ENCODE measurements around the gene NEU4. TPM values are rescaled to one million over a fixed set of nuclear protein-coding genes. Genes with fewer than 3 reads are reported as not detected.

Gene NEU4
- total and polyA plus RNA-seq, 3 experiments from 2014 or later: not detected

DNA sequence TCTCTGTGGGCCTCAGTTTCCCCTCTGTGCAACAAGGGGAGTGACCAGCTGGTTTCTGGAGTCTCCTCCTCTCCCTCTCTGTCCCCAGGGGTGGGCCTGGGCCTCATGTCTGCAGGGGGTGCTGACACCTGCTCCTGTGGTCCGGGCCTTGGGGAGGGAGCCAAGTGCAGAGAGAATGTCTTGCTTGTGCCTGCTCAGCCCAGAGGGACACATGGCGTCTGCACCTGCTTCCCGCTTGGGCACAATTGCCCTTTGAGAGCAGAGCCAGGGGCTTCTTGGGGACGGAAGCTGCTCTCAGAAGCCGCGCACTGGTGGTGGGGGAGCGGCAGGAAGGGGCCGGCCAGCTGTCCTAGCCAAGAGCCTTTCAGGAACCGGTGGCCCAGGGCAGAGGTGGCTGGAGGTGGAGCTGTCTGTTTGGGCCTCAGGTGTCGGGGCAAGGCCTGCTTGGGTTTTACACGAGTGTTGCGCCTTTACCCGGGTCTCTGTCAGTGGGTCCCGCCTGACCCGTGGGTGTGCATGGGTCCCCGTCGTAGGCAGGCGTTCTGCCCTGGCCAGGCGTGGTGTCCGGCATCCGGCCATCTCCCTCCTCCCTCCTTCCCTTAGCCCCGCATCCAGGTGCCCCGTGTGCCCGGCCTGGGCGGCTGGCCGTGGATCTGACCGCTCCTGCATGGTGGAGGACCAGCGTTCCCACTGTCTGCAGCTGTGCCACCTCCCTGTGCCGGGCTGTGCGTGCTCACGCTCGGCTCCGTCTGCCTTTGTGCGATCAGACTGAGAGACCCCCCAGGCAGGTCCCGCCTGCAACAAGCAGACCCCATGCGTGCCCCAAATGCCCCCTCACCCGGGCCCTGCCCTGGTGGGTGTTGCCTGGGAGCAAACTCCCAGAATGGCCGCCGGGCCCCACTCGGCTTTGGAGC is 4.0 kb downstream of the NEU4 start:
- CTCF ChIA-PET: no interaction called here
- peaks cover 7 to 13% (median 9%) of the 10 kb centered on the region in 3 donors for H3K4me1 Mint-ChIP-seq
- no peaks in the 10 kb centered on the region for H3K9me3 Mint-ChIP-seq
- no peaks in the 10 kb centered on the region for H3K36me3 Mint-ChIP-seq
- H3K36me3 ChIP-seq (ENCODE audit: insufficient read depth, low read length): no peaks in the 10 kb centered on the region
- H3K27me3 ChIP-seq (ENCODE audit: insufficient read depth, low read length, poor library complexity, severe bottlenecking): no peaks in the 10 kb centered on the region
- H3K4me3 ChIP-seq (ENCODE audit: low read length): no peak overlapping the region
- no peaks in the 10 kb centered on the region for H3K4me1 ChIP-seq (ENCODE audit: insufficient read depth, low read length)
- POLR2A ChIA-PET: no interaction called here
- H3K27me3 Mint-ChIP-seq: peaks cover 0 to 3% of the 10 kb centered on the region in 2 donors
- H3K9me3 ChIP-seq (ENCODE audit: low read length): no peaks in the 10 kb centered on the region
- peak in 1 of 5 donors; percentile 45 for DNase-seq
- H3K27ac ChIP-seq (ENCODE audit: low read depth, low read length): no peak overlapping the region
- peak overlapping the region in 1 of 7 donors; percentile 23 for H3K4me3 Mint-ChIP-seq
- H3K27ac Mint-ChIP-seq: peak overlapping the region in 4 of 8 donors; percentile 36 to 91 (median 78)

DNA sequence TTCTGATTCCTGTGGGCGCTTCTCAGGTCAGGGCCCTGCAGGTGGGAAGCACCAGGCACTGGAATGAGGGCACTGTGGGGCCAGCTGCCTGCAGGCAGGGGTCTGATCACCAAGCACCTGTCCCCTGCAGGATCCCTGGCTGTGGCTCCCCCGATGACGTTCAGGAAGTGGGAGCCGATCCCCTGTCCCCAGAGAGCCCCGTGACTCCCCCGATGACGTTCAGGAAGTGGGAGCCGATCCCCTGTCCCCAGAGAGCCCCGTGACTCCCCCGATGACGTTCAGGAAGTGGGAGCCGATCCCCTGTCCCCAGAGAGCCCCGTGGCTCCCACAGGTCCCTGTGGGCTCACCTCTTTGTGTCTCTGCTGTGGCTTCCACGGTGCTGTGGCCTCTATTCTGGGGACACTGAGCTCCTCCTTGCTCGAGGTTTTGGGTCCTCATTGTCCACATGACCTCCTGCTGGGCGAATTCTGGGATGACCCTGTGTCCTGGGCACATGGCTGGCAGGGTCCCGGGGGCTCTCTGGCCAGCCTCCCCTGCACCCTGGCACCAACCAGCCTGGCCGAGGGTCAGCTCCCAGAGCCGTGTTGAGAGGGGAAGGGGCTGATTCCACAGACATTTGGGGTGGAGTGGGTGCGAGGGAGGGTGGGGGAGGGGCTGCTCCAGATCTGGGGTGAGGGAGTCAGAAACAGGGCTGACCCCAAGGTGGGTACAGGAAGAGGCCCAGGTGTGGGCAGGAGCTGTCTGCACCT is 4.8 kb downstream of the NEU4 start:
- no peaks in the 10 kb centered on the region for H3K4me1 ChIP-seq (ENCODE audit: insufficient read depth, low read length)
- H3K4me3 ChIP-seq (ENCODE audit: low read length): no peak overlapping the region
- H3K4me3 Mint-ChIP-seq: peak overlapping the region in 1 of 7 donors; percentile 50
- H3K9me3 ChIP-seq (ENCODE audit: low read length): no peaks in the 10 kb centered on the region
- H3K36me3 Mint-ChIP-seq: no peaks in the 10 kb centered on the region
- H3K27me3 ChIP-seq (ENCODE audit: insufficient read depth, low read length, poor library complexity, severe bottlenecking): no peaks in the 10 kb centered on the region
- DNase-seq: peak; percentile 25 to 78 (median 49)
- peaks cover 5 to 13% (median 7%) of the 10 kb centered on the region in 3 donors for H3K4me1 Mint-ChIP-seq
- H3K36me3 ChIP-seq (ENCODE audit: insufficient read depth, low read length): no peaks in the 10 kb centered on the region
- ChIA-PET POLR2A (no interaction called here), CTCF (no interaction called here)
- H3K27me3 Mint-ChIP-seq: peaks cover 0 to 3% of the 10 kb centered on the region in 2 donors
- no peak overlapping the region for H3K27ac ChIP-seq (ENCODE audit: low read depth, low read length)
- peak overlapping the region in 4 of 8 donors; percentile 6 to 87 (median 78) for H3K27ac Mint-ChIP-seq
- no peaks in the 10 kb centered on the region for H3K9me3 Mint-ChIP-seq

DNA sequence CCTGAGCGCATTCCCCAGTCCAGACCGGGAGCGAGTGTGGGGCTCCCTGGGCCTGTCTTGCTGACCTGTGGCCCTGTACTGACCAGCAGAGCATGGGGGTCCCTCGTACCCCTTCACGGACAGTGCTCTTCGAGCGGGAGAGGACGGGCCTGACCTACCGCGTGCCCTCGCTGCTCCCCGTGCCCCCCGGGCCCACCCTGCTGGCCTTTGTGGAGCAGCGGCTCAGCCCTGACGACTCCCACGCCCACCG is 5.3 kb downstream of the NEU4 start:
- no peak for DNase-seq
- Mint-ChIP-seq H3K27me3 (peaks cover 0 to 3% of the 10 kb centered on the region in 2 donors), H3K4me3 (no peak overlapping the region), H3K9me3 (no peaks in the 10 kb centered on the region), H3K27ac (peak overlapping the region in 1 of 8 donors; percentile 78), H3K4me1 (peaks cover 5 to 13% (median 7%) of the 10 kb centered on the region in 3 donors), H3K36me3 (no peaks in the 10 kb centered on the region)
- CTCF ChIA-PET: no interaction called here
- H3K4me3 ChIP-seq (ENCODE audit: low read length): no peak overlapping the region
- no peaks in the 10 kb centered on the region for H3K36me3 ChIP-seq (ENCODE audit: insufficient read depth, low read length)
- no peaks in the 10 kb centered on the region for H3K4me1 ChIP-seq (ENCODE audit: insufficient read depth, low read length)
- no peaks in the 10 kb centered on the region for H3K9me3 ChIP-seq (ENCODE audit: low read length)
- H3K27ac ChIP-seq (ENCODE audit: low read depth, low read length): no peak overlapping the region
- no peaks in the 10 kb centered on the region for H3K27me3 ChIP-seq (ENCODE audit: insufficient read depth, low read length, poor library complexity, severe bottlenecking)
- POLR2A ChIA-PET: no interaction called here

DNA sequence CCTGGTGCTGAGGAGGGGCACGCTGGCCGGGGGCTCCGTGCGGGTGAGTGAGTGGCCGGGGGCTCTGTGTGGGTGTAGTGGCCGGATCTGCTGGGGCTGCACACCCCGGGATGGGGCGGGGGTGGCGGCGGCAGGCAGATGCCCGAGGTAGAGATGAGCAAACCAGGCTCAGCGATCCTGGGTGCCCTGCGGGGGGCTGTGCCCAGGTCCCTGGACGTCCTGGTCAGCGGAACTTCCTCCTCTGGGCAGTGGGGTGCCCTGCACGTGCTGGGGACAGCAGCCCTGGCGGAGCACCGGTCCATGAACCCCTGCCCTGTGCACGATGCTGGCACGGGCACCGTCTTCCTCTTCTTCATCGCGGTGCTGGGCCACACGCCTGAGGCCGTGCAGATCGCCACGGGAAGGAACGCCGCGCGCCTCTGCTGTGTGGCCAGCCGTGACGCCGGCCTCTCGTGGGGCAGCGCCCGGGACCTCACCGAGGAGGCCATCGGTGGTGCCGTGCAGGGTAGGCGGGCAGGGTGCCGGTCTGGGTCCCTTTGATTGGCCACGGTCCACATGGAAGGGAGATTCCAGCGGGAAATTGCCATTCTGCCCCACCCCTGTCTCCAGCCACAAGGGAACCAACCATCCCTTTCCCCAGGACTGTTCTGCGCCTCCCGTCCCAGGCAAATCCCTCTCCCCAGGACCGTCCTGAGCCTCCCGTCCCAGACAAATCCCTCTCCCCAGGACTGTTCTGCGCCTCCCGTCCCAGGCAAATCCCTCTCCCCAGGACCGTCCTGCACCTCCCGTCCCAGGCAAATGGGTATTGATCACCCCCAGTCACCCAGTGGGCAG is 5.9 kb downstream of the NEU4 start:
- Mint-ChIP-seq H3K27me3 (peaks cover 0 to 3% of the 10 kb centered on the region in 2 donors), H3K4me3 (no peak overlapping the region), H3K36me3 (no peaks in the 10 kb centered on the region), H3K9me3 (no peaks in the 10 kb centered on the region), H3K4me1 (peaks cover 5 to 13% (median 7%) of the 10 kb centered on the region in 3 donors), H3K27ac (peak overlapping the region in 4 of 8 donors; percentile 64 to 90 (median 81))
- Histone ChIP-seq H3K27ac (ENCODE audit: low read depth, low read length) (no peak overlapping the region), H3K36me3 (ENCODE audit: insufficient read depth, low read length) (no peaks in the 10 kb centered on the region), H3K9me3 (ENCODE audit: low read length) (no peaks in the 10 kb centered on the region), H3K4me1 (ENCODE audit: insufficient read depth, low read length) (no peaks in the 10 kb centered on the region), H3K4me3 (ENCODE audit: low read length) (no peak overlapping the region), H3K27me3 (ENCODE audit: insufficient read depth, low read length, poor library complexity, severe bottlenecking) (no peaks in the 10 kb centered on the region)
- CTCF ChIA-PET: no interaction called here
- peak in 1 of 5 donors; percentile 41 for DNase-seq
- POLR2A ChIA-PET: no interaction called here

DNA sequence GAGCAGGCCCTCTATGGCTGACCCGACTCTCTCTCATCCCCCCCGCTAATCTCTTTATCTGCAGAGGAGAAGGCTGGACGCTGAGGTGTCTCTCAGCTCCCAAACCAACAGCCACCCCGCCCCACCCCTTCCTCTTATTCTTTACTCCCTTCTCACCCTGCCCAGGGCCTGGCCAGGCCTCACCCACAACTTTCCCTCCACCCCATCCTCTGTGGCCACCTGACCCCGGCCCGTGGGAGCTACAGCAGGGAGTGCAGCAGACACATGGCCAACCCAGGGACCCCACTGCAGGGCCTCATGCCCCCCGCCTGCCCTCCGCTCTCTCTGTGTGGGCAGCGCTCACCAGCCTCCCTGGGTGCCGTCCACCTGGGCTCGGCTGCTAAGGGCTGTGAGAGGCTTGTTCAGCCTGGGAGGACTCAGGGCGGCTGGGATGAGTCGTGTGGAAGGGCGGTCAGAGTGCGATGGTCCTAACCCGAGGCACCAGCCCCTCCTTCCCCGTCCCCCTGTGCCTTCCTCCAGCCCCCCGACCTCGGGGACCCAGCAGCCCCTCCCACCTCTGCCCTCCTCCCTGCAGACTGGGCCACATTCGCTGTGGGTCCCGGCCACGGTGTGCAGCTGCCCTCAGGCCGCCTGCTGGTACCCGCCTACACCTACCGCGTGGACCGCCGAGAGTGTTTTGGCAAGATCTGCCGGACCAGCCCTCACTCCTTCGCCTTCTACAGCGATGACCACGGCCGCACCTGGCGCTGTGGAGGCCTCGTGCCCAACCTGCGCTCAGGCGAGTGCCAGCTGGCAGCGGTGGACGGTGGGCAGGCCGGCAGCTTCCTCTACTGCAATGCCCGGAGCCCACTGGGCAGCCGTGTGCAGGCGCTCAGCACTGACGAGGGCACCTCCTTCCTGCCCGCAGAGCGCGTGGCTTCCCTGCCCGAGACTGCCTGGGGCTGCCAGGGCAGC is 6.8 kb downstream of the NEU4 start:
- Mint-ChIP-seq H3K4me3 (peak overlapping the region in 1 of 7 donors; percentile 13), H3K9me3 (no peaks in the 10 kb centered on the region), H3K4me1 (peaks cover 5 to 13% (median 7%) of the 10 kb centered on the region in 3 donors), H3K27ac (peak overlapping the region in 4 of 8 donors; percentile 64 to 90 (median 81)), H3K36me3 (no peaks in the 10 kb centered on the region), H3K27me3 (peaks cover 0 to 3% of the 10 kb centered on the region in 2 donors)
- H3K27ac ChIP-seq (ENCODE audit: low read depth, low read length): no peak overlapping the region
- CTCF ChIA-PET: no interaction called here
- POLR2A ChIA-PET: no interaction called here
- no peaks in the 10 kb centered on the region for H3K27me3 ChIP-seq (ENCODE audit: insufficient read depth, low read length, poor library complexity, severe bottlenecking)
- DNase-seq: no peak
- H3K4me1 ChIP-seq (ENCODE audit: insufficient read depth, low read length): no peaks in the 10 kb centered on the region
- H3K4me3 ChIP-seq (ENCODE audit: low read length): no peak overlapping the region
- no peaks in the 10 kb centered on the region for H3K36me3 ChIP-seq (ENCODE audit: insufficient read depth, low read length)
- no peaks in the 10 kb centered on the region for H3K9me3 ChIP-seq (ENCODE audit: low read length)

DNA sequence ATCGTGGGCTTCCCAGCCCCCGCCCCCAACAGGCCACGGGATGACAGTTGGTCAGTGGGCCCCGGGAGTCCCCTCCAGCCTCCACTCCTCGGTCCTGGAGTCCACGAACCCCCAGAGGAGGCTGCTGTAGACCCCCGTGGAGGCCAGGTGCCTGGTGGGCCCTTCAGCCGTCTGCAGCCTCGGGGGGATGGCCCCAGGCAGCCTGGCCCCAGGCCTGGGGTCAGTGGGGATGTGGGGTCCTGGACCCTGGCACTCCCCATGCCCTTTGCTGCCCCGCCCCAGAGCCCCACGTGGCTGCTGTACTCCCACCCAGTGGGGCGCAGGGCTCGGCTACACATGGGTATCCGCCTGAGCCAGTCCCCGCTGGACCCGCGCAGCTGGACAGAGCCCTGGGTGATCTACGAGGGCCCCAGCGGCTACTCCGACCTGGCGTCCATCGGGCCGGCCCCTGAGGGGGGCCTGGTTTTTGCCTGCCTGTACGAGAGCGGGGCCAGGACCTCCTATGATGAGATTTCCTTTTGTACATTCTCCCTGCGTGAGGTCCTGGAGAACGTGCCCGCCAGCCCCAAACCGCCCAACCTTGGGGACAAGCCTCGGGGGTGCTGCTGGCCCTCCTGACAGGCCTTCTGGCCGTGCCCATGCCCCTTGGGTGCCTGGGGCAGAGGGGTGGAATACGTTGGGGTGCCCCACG is 7.6 kb downstream of the NEU4 start:
- Histone ChIP-seq H3K27me3 (ENCODE audit: insufficient read depth, low read length, poor library complexity, severe bottlenecking) (no peaks in the 10 kb centered on the region), H3K9me3 (ENCODE audit: low read length) (no peaks in the 10 kb centered on the region), H3K27ac (ENCODE audit: low read depth, low read length) (no peak overlapping the region), H3K4me3 (ENCODE audit: low read length) (no peak overlapping the region), H3K4me1 (ENCODE audit: insufficient read depth, low read length) (peaks cover 5% of the 10 kb centered on the region), H3K36me3 (ENCODE audit: insufficient read depth, low read length) (no peaks in the 10 kb centered on the region)
- Mint-ChIP-seq H3K4me1 (peaks cover 10 to 18% (median 10%) of the 10 kb centered on the region in 3 donors), H3K36me3 (no peaks in the 10 kb centered on the region), H3K4me3 (peak overlapping the region in 1 of 7 donors; percentile 9), H3K27me3 (peaks cover 0 to 3% of the 10 kb centered on the region in 2 donors), H3K27ac (peak overlapping the region in 2 of 8 donors; percentile 64 to 66), H3K9me3 (no peaks in the 10 kb centered on the region)
- CTCF ChIA-PET: interaction anchor here (0.9 kb wide), 1 partner anchor 62 kb away, joined by 3 read pairs; no protein-coding TSS in a partner anchor
- POLR2A ChIA-PET: interaction anchor here (0.6 kb wide), 1 partner anchor 21 kb away, joined by 3 read pairs; no protein-coding TSS in a partner anchor
- DNase-seq: no peak
